ENCODE results near the gene MSL3B.

MSL3B gene

DNA sequence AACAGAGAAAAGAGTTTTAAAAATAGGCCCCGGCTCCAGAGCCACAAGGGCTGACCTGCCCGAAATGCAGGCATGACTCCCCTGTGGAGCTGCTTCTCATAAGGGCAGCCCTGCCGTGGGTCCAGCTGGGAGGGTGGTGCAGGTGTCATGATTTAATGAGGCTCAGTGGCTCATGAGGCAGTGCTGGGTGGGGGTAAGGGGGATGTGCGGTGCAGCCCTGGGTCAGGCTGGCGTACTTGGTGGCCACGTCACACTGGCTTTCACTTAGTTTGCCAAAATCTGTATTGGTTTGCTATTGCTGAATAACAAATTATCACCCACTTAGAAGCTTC is 47.4 kb downstream of the MSL3B start:
- Mint-ChIP-seq H3K9me3 (no peaks in the 10 kb centered on the region), H3K36me3 (ENCODE audit: low read depth) (no peaks in the 10 kb centered on the region), H3K27me3 (peaks cover 3% of the 10 kb centered on the region), H3K4me1 (ENCODE audit: low read depth) (no peaks in the 10 kb centered on the region), H3K27ac (no peak overlapping the region), H3K4me3 (no peak overlapping the region)
- peak; percentile 5 for DNase-seq

DNA sequence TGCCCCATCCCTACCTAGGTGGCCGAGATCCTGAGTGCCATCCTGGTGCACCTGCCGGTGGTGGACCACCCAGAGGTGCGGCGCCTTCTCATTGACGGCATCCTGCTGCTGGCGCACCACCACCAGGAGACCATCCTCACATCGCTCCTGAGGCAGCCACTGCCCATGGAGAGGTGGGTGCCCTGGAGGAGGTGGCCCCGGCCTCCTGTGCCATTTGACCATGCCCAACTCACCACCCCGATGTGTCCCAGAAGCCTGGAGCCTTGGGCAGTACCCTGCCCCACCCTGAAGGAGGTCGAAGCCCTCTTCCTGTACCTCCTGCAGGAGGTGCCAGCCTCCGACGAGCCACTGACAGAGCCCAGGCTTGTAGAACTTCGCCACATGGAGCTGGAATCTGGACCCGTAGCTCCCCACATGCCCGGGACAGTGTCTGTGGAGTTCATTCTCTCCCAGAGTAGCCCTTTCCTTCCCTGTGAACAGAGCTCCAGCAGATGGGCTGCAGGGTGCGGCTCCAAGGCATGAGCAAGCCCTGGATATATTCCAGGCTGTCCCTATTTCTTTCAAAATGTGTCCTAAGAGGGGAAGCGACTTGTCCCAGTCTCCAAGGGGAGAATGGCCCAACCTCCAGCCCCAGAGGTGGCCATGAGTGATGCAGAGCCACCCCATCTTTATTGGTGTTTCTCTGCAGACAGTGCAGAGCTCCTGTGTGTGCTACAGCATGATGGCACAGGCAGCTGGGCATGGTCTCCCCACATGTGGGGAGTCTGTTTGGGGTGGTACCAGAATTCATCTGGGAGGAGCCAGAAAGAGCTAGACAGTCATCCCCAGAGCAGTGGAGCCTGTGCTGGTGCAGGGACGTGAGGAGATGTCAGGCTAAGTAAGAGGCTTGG is 48.1 kb downstream of the MSL3B start:
- H3K4me3 Mint-ChIP-seq = no peak overlapping the region
- DNase-seq = no peak
- H3K9me3 Mint-ChIP-seq = no peaks in the 10 kb centered on the region
- H3K27ac Mint-ChIP-seq = no peak overlapping the region
- H3K27me3 Mint-ChIP-seq = no peaks in the 10 kb centered on the region
- no peaks in the 10 kb centered on the region for H3K4me1 Mint-ChIP-seq (ENCODE audit: low read depth)
- H3K36me3 Mint-ChIP-seq (ENCODE audit: low read depth) = no peaks in the 10 kb centered on the region

DNA sequence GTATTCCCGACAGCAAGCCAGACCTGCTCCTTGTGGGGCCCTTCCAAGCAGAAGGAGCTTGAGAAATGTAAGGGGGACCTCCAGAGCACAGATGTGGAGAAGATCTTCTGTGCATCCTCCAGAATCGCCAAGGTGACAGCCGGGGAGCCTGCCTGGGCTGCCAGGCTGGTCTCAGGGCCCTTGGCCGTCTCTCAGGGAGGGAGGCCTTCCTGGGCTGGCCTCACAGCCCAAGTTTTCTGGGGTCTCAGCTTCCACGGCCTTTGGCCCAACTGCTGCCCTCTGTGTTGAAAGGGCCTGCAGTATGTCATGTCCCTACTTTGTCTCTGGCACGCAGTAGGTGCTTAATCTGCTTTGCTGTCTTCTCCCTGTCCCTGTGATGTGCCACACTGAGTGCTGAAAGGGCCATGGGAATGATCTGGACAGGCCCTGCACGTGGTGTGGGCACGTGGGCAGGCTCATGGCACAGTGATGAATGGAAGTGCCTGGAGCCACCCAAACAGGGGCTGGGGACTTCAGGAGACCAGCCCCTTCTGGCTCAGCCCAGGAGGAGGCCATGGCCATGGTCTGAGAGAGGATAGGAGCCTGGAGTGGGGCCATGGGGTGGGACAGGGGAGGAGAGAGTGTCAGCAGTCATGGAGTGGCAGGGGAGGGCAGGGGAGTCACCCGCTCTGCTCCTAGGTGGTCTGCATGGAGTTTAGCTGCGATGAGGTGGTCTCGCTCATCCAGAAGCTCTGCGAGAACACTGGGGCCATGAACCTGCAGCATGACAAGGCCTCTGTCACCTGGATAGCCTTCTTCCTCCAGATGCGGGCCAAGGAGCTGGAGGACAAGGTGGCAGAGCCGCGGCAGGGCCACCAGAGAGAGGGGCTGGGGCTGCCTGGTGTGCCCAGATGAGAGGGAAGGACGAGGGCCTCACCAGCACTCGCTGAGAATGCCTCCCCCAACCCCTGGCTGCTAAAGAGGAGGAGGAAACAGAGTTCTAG is 49.3 kb downstream of the MSL3B start:
- peaks cover 2% of the 10 kb centered on the region for H3K27me3 Mint-ChIP-seq
- H3K36me3 Mint-ChIP-seq (ENCODE audit: low read depth) = no peaks in the 10 kb centered on the region
- peak; percentile 15 for DNase-seq
- no peak overlapping the region for H3K4me3 Mint-ChIP-seq
- H3K4me1 Mint-ChIP-seq (ENCODE audit: low read depth) = no peaks in the 10 kb centered on the region
- no peaks in the 10 kb centered on the region for H3K9me3 Mint-ChIP-seq
- no peak overlapping the region for H3K27ac Mint-ChIP-seq

DNA sequence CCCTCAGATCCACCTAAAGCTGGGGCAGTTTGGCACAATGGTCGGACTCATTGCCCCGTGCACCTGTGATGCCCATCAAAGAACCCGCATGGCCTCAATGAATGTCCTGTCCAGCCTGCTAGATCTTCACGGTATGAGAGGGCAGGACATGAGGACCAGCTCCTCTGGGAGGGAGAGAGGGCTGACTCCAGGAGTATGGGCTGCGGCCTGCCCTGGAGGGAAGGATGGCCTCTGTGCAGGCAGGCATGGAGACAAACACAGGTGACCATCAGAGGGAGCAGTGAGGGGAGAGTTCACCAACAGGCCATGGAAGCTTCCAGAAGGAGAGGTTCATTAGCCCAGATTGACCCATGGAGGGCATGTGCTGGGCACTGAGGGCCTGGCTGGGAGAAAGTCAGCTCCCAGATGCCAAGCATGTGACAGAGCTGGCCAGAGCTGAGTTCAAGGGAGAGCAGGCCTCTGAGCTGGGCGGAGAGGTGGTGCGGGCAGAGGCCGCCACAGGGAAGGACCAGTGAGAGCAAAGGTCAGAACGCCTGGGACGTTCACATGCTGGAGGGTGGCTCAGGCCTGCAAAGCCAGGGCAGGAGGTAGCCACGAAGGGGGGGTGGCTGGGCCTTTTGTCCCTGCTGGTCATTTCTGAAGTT is 50.1 kb downstream of the MSL3B start:
- Mint-ChIP-seq H3K4me1 (ENCODE audit: low read depth) (no peaks in the 10 kb centered on the region), H3K27me3 (peaks cover 2% of the 10 kb centered on the region), H3K9me3 (no peaks in the 10 kb centered on the region), H3K4me3 (no peak overlapping the region), H3K36me3 (ENCODE audit: low read depth) (no peaks in the 10 kb centered on the region), H3K27ac (no peak overlapping the region)
- peak; percentile 13 for DNase-seq

DNA sequence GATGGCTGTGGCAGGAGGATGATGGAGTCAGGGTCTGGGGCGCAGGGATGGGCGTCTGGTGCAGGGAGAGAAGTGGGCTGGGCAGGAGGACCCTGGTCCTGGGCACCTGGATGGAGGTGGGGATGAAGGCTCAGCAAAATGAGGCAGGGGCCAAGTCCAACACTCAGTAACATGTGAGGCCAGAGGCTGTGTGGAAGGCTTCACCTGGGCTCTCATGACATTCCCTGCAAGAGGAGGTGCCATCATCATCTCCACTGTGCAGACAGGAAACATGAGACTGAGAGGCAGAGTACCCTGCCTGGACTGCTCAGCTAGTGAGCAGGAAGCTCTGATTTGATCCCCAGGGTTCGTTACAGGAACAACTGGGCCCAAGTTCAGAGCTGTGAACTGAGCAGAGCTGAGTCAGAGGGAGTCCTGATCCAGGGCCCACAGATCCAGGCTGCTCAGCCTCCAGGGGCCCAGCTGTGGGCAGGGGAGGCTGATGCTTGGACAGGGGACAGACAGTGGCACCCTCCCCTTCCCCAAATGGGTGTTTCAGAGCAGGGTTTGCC is 50.8 kb downstream of the MSL3B start:
- no peaks in the 10 kb centered on the region for H3K9me3 Mint-ChIP-seq
- H3K4me3 Mint-ChIP-seq = no peak overlapping the region
- no peak for DNase-seq
- H3K36me3 Mint-ChIP-seq (ENCODE audit: low read depth) = no peaks in the 10 kb centered on the region
- no peaks in the 10 kb centered on the region for H3K4me1 Mint-ChIP-seq (ENCODE audit: low read depth)
- no peak overlapping the region for H3K27ac Mint-ChIP-seq
- H3K27me3 Mint-ChIP-seq = peaks cover 2% of the 10 kb centered on the region

DNA sequence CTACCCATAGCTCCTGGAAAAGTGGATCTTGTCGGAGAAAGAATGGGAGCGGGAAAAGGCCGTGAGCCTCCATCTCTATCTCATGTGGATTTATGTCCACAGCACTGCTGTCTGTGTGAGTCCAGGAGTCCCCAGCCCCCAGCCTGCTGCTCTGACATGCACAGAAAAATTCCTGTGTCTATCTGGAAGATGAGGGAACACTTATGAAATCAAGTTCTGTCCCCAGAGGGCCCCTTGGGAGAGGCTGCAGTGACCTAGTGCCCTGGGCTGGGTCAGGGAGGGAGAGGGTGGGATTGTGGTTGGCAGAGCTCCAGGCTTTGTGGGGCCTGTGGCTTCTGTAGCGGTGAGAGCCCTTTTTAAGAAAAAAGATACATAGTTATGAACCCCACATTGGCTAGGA is 51.4 kb downstream of the MSL3B start:
- Mint-ChIP-seq H3K27ac (no peak overlapping the region), H3K4me1 (ENCODE audit: low read depth) (no peaks in the 10 kb centered on the region), H3K4me3 (no peak overlapping the region)

DNA sequence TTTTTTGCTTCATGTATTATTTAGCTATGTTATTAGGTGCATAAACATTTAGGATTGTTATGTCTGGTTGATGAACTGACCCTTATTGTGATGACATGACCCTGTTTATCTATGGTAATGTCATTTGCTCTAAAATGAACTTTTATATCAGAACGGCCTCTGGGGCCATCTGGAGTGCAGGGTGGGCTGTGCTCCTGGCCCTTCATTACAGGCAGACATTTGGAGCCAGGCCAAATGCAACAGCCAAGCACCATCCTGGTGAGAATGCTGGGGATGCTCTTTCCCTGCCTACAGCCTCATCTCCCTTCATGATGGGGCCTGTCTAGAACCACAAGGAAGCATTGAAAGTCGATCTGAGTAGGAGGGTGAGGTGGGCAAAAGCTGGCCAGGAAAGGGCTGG is 51.9 kb downstream of the MSL3B start:
- H3K4me3 Mint-ChIP-seq = no peak overlapping the region
- no peak for DNase-seq
- peaks cover 6% of the 10 kb centered on the region for H3K27me3 Mint-ChIP-seq
- H3K9me3 Mint-ChIP-seq = no peaks in the 10 kb centered on the region
- H3K36me3 Mint-ChIP-seq (ENCODE audit: low read depth) = no peaks in the 10 kb centered on the region
- H3K27ac Mint-ChIP-seq = no peak overlapping the region
- H3K4me1 Mint-ChIP-seq (ENCODE audit: low read depth) = no peaks in the 10 kb centered on the region

More for the DNA sequence above, 51.4 kb downstream of the MSL3B start:
- DNase-seq = no peak
- H3K9me3 Mint-ChIP-seq = no peaks in the 10 kb centered on the region
- peaks cover 6% of the 10 kb centered on the region for H3K27me3 Mint-ChIP-seq
- H3K36me3 Mint-ChIP-seq (ENCODE audit: low read depth) = no peaks in the 10 kb centered on the region

DNA sequence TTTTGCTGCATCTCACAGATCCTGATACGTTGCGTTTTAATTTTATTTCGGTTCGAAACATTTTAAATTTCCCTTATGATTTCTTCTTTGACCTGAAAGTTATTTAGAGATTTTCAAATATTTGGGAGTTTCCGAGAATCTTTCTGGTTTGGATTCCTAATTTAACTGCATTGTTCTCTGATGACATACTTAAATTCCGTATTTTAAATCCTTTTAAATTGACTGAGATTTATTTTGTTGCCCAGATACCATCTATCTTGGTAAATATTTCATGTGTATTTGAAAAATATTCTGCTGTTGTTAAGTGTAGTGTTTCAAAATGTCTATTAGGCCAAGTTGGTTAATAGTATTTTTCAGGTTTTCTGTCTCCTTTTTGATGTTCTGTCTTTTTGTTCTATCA is 52.3 kb downstream of the MSL3B start:
- no peak for DNase-seq
- Mint-ChIP-seq H3K27ac (no peak overlapping the region), H3K4me1 (ENCODE audit: low read depth) (no peaks in the 10 kb centered on the region), H3K27me3 (peaks cover 6% of the 10 kb centered on the region), H3K4me3 (no peak overlapping the region), H3K9me3 (no peaks in the 10 kb centered on the region), H3K36me3 (ENCODE audit: low read depth) (no peaks in the 10 kb centered on the region)

Data from activated T-cell treated with anti-CD3 and anti-CD28 coated beads, Interleukin-2, amount 50 U/mL, for 24 hours (primary cell).